Measurements from ENCODE around the gene ANKRD24.

The ANKRD24 gene

GRCh38 chr19:4199699-4200293 lies 17.3 kb downstream of the ANKRD24 start:
- no peak overlapping the region for H3K4me3 ChIP-seq (replicated peaks; ENCODE audit: low read depth, low read length)
- TF ChIP-seq CTCF (IDR thresholded peaks at IDR 0.05; ENCODE audit: low read length, missing control alignments): no peak

GRCh38 chr19:4200940-4201542 lies 18.6 kb downstream of the ANKRD24 start:
- no peak overlapping the region for H3K4me3 ChIP-seq (replicated peaks; ENCODE audit: low read depth, low read length)
- DNase-seq (ENCODE audit: low read depth): no peak
- TF ChIP-seq CTCF (IDR thresholded peaks at IDR 0.05; ENCODE audit: low read length, missing control alignments): no peak

More at GRCh38 chr19:4199699-4200293, 17.3 kb downstream of the ANKRD24 start:
- no peak for DNase-seq (ENCODE audit: low read depth)

- no peak for TF ChIP-seq CTCF (IDR thresholded peaks at IDR 0.05; ENCODE audit: low read length, missing control alignments)
- no peak for DNase-seq (ENCODE audit: low read depth)
- H3K4me3 ChIP-seq (replicated peaks; ENCODE audit: low read depth, low read length): no peak overlapping the region
These were observed 19.3 kb downstream of the ANKRD24 start for GRCh38 chr19:4201798-4202197.

- no peak overlapping the region for H3K4me3 ChIP-seq (replicated peaks; ENCODE audit: low read depth, low read length)
- TF ChIP-seq CTCF (IDR thresholded peaks at IDR 0.05; ENCODE audit: low read length, missing control alignments): peak; percentile 17
- peak; percentile 51 for DNase-seq (ENCODE audit: low read depth)
These were observed 24.5 kb downstream of the ANKRD24 start for GRCh38 chr19:4206818-4207484.

GRCh38 chr19:4208385-4209094 lies 26.1 kb downstream of the ANKRD24 start:
- no peak overlapping the region for H3K4me3 ChIP-seq (replicated peaks; ENCODE audit: low read depth, low read length)
- DNase-seq (ENCODE audit: low read depth): peak; percentile 28
- peak; percentile 34 for TF ChIP-seq CTCF (IDR thresholded peaks at IDR 0.05; ENCODE audit: low read length, missing control alignments)

- no peak overlapping the region for H3K4me3 ChIP-seq (replicated peaks; ENCODE audit: low read depth, low read length)
- DNase-seq (ENCODE audit: low read depth): no peak
- TF ChIP-seq CTCF (IDR thresholded peaks at IDR 0.05; ENCODE audit: low read length, missing control alignments): no peak
These were observed 27.8 kb downstream of the ANKRD24 start for GRCh38 chr19:4210166-4210731.
